Ectodermal cell (in vitro differentiated cells): ENCODE data around the gene DRAXIN.

Experiments used
- H3K27ac ChIP-seq: 2 replicates; pipeline ENCODE4 v1.7.0; 2013; ENCODE audit warnings: mild to moderate bottlenecking, low read depth, low read length; ENCODE audit not compliant: insufficient read depth, poor library complexity, severe bottlenecking
- H3K27me3 ChIP-seq: 2 replicates; pipeline ENCODE4 v1.7.0; 2013; ENCODE audit warnings: mild to moderate bottlenecking, low read length; ENCODE audit not compliant: insufficient read depth, control insufficient read depth, poor library complexity, severe bottlenecking
- H3K36me3 ChIP-seq: one replicate; pipeline ENCODE4 v1.7.0; 2013; ENCODE audit warnings: low read length; ENCODE audit not compliant: control insufficient read depth, insufficient read depth
- H3K4me1 ChIP-seq: one replicate; pipeline ENCODE4 v1.7.0; 2013; ENCODE audit warnings: low read length; ENCODE audit not compliant: control insufficient read depth, insufficient read depth
- H3K4me3 ChIP-seq: 2 replicates; pipeline ENCODE4 v1.7.0; 2013; ENCODE audit warnings: low read depth, low read length, control low read depth; ENCODE audit not compliant: insufficient read depth
- H3K9me3 ChIP-seq: 2 replicates; pipeline ENCODE4 v1.7.0; 2013; ENCODE audit warnings: mild to moderate bottlenecking, low read length, moderate library complexity; ENCODE audit not compliant: control insufficient read depth
- WGBS, 2 experiments: methylation state at CpG; one replicate each; pipeline ENCODE4 v1.1.7; 2013; ENCODE audit warnings: missing lambda C conversion rate in 2 of 2; 5-methylcytosine and 5-hydroxymethylcytosine counted together

DRAXIN gene

DNA sequence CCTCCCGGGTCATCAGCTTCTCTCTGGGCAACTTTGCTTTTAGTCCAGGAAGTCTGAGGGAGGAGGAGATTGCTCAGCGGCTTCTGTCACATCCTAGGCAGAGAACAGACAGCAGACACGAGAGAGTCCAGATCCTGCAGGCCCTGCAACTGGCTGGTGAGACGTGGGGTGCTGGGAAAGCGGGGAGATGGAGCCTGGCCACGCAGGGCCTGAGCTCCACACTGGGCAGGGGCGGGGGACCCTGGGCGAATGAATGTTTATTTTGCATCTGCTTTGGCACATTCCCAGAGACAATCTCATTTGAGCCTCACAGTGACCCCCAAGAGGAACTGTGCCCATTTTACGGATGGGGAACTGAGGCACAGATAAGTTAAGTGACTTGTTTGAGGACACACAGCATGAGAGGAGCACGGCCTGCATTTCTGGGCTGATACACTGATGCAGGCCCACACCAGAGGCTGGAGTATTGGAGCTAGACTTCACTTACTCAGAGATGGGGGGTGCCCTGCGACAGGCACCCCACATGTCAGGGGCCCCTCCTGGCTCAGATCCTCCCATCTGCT is 80.1 kb downstream of the DRAXIN start:
- Histone ChIP-seq H3K4me3 (no peak overlapping the region), H3K36me3 (no peaks in the 10 kb centered on the region), H3K27me3 (no peaks in the 10 kb centered on the region), H3K27ac (no peak overlapping the region), H3K4me1 (no peaks in the 10 kb centered on the region), H3K9me3 (no peaks in the 10 kb centered on the region)
- 80 to 84% methylated on average over 11 of the region's 11 CpGs for WGBS, 2 experiments

DNA sequence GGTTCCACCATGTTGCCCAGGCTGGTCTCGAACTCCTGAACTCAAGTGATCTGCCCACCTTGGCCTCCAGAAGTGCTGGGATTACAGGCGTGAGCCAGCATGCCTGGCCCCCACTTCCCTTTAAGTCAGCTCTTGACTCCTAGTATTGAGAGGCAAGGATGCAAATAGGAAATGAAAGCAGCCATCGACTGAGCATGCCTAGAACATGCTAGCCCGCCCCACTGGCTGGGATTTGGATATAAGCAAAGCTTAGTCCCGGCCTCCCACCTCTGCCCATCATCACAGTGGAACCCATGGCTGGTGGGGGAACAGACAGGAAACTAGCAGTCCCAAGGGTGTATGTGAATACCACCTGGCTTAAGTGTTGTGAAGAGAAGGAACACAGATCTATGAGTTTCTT is 80.9 kb downstream of the DRAXIN start:
- Histone ChIP-seq H3K36me3 (no peaks in the 10 kb centered on the region), H3K27me3 (no peaks in the 10 kb centered on the region), H3K27ac (no peak overlapping the region), H3K4me3 (no peak overlapping the region), H3K4me1 (no peaks in the 10 kb centered on the region), H3K9me3 (no peaks in the 10 kb centered on the region)
- WGBS, 2 experiments = 86 to 88% methylated on average over 5 of the region's 5 CpGs

DNA sequence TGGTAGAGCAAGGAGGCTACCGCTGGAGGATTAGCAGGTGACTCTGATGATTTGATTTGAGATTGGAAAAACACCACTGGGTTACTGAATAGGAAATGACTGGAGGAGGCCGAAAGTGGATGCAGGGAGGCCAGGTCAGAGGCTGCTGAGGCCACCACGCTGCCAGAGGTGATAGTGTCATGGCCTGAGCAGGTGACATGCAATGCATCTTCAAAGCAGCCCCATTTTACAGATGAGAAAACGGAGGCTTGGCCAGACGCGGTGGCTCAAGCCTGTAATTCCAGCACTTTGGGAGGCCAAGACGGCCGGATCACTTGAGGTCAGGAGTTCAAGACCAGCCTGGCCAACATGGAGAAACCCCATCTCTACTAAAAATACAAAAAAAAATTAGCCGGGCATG is 83.2 kb downstream of the DRAXIN start:
- Histone ChIP-seq H3K27ac (no peak overlapping the region), H3K9me3 (no peaks in the 10 kb centered on the region), H3K36me3 (no peaks in the 10 kb centered on the region), H3K27me3 (no peaks in the 10 kb centered on the region), H3K4me3 (no peak overlapping the region), H3K4me1 (no peaks in the 10 kb centered on the region)
- WGBS, 2 experiments = 88 to 89% methylated on average over 9 of the region's 9 CpGs
